Suprapubic skin (tissue), 4 donors: ENCODE results near the gene PEX1.

Experiments used
- EP300 ChIP-seq: sonication (generic); formaldehyde crosslinking; IDR thresholded peaks from one replicate; pipeline ENCODE4 v1.6.1; 2017; ENCODE audit warnings: antibody characterized with exemption
- POLR2A ChIP-seq, 2 donors: fragments of 450-650 bp; IDR thresholded peaks; one replicate each; pipeline ENCODE4 v1.6.1; 2017; ENCODE audit warnings: antibody characterized with exemption in 2 of 2, mild to moderate bottlenecking in 2 of 2, moderate library complexity in 2 of 2
- POLR2AphosphoS5 ChIP-seq, 3 donors: sonication (generic); formaldehyde crosslinking; IDR thresholded peaks; one replicate each; pipeline ENCODE4 v1.6.1; 2017; ENCODE audit warnings: antibody characterized with exemption in 3 of 3
- TF ChIP-seq, protein P1 (sequence below), 2 donors: fragments of 200-600 bp in 1 of 2; fragments of 450-650 bp in 1 of 2; sonication (generic) in 1 of 2; IDR thresholded peaks; one replicate each; pipeline ENCODE4 v1.5.1; 2016 to 2019; ENCODE audit warnings: antibody characterized with exemption in 2 of 2, mild to moderate bottlenecking in 1 of 2, moderate library complexity in 1 of 2

DNA sequence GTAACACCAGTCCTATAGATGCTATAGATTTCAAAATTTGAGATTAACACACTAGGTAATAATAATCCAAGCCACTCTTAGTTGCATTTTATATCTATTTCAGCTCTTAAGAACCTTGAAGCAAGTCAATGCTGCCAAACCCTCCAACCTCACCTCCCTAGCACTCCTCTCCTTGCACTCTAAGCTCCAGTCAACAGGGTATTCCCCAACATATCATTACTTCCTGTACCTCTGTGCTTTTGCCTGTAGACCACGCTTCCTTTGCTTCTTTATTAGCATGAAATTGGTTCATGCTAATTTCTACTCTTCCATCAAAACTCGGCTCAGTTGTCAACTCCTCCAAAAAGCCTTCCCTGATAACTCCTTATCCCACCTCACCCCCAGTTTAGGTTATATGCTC, 24.6 kb downstream of the PEX1 start:
- no peak for TF ChIP-seq EP300
- TF ChIP-seq, protein P1, sequence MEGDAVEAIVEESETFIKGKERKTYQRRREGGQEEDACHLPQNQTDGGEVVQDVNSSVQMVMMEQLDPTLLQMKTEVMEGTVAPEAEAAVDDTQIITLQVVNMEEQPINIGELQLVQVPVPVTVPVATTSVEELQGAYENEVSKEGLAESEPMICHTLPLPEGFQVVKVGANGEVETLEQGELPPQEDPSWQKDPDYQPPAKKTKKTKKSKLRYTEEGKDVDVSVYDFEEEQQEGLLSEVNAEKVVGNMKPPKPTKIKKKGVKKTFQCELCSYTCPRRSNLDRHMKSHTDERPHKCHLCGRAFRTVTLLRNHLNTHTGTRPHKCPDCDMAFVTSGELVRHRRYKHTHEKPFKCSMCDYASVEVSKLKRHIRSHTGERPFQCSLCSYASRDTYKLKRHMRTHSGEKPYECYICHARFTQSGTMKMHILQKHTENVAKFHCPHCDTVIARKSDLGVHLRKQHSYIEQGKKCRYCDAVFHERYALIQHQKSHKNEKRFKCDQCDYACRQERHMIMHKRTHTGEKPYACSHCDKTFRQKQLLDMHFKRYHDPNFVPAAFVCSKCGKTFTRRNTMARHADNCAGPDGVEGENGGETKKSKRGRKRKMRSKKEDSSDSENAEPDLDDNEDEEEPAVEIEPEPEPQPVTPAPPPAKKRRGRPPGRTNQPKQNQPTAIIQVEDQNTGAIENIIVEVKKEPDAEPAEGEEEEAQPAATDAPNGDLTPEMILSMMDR (IDR thresholded peaks at IDR 0.05) = no peak
- no peak for TF ChIP-seq POLR2AphosphoS5 (IDR thresholded peaks at IDR 0.05)
- no peak for TF ChIP-seq POLR2A (IDR thresholded peaks at IDR 0.05)
